AG09309 (cell line): Measurements from ENCODE around the gene BIRC5.

Experiments used
- DNase-seq: peaks from one replicate; pipeline ENCODE4 v3.0.0-alpha.2; 2010; ENCODE audit warnings: low read depth
- H3K4me3 ChIP-seq: 2 replicates; pipeline ENCODE4 v1.5.1; 2011; ENCODE audit warnings: mild to moderate bottlenecking, low read depth, low read length, moderate library complexity; ENCODE audit not compliant: control insufficient read depth
- CTCF ChIP-seq: IDR thresholded peaks from 2 replicates; pipeline ENCODE4 v1.5.1; 2011; ENCODE audit warnings: mild to moderate bottlenecking, low read depth, low read length, inconsistent platforms; ENCODE audit not compliant: insufficient read depth, control insufficient read depth; ENCODE audit errors: missing control alignments

BIRC5 gene

GRCh38 chr17:78240839-78241238, 26.8 kb downstream of the BIRC5 start:
- TF ChIP-seq CTCF, result no peak
- DNase-seq, result no peak

GRCh38 chr17:78241277-78242023, 27.4 kb downstream of the BIRC5 start:
- H3K4me3 ChIP-seq, result no peak overlapping the region
- no peak for DNase-seq

More at GRCh38 chr17:78240839-78241238, 26.8 kb downstream of the BIRC5 start:
- H3K4me3 ChIP-seq, result no peak overlapping the region

DNA sequence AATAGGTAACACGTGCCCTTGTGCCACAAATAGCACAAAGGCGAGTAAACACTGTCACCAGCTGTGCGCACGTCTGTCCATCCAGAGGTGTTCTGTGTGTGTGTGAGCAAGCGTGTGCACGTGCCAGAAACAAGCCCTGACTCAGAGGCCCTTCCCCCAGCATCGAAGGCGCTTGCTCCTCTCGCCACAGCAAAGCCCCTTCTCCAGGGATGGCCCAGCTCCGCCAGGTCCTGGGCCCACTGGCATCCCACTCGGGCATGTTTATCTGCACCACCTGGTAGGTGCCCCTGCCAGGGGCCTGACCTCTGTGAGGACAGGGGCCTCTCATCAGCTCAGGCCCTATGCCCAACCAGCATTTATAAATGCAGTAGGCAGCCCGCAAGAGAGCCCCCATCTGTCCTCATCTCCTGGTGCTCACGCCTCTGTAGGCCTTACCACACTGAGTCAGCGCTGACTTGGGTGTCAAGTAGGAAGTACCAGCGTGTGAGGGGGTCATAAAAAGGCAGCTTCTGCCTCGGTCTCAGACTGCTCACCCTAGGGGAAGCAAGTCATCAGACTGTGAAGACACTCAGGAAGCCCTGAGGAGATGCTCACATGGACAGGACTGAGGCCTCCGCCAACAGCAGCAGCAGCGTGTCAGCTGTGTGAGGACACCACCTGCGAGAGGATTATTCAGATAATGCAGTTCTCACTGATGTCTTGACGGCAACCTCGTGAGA, 28.1 kb downstream of the BIRC5 start:
- TF ChIP-seq CTCF, result no peak
- no peak overlapping the region for H3K4me3 ChIP-seq
- no peak for DNase-seq

More at GRCh38 chr17:78241277-78242023, 27.4 kb downstream of the BIRC5 start:
- no peak for TF ChIP-seq CTCF

- no peak for TF ChIP-seq CTCF
- DNase-seq, result no peak
- H3K4me3 ChIP-seq, result no peak overlapping the region
These were observed 33.3 kb downstream of the BIRC5 start for GRCh38 chr17:78247304-78247703.

GRCh38 chr17:78248051-78248914, 34.2 kb downstream of the BIRC5 start:
- no peak for TF ChIP-seq CTCF
- DNase-seq, result no peak
- H3K4me3 ChIP-seq, result no peak overlapping the region

DNA sequence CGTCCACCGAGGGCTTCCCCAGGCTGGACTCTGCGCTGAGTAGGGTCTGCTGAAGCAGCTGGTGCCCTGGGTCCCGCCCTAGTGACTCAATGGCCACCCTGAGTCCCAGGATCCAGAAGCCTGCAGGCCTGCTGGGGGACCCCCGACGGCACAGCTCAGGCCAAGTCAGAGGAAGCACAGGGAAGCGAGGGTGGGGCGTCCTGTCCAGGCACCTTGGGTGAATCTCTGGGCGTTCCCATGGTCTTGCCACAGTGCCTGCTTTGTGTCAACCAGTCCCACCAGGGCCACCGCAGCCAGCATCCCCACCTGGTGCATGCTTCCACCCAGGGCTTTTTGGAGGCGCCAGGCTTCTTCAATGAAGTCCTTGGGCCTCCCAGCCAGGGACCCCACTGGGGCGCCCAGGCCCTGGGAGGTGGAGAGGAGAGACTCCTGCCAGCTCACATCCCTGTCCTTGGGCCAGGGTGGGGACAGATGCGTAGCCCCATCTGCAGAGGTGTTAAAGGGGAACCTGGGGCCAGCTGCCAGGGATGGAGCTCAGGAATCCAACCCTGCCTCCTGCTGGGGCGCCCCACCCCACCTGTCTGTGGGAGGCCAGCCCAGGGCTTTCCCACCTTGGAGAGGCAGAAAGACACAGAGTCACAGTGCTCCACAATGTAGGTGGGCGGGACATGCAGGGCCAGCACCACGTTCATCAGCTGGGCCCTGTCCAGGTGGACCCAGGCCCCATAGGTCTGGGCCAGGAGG, 35.2 kb downstream of the BIRC5 start:
- TF ChIP-seq CTCF, result no peak
- no peak overlapping the region for H3K4me3 ChIP-seq
- no peak for DNase-seq
